M059J (cell line): ENCODE data around the gene MIPOL1. TPM values are rescaled to one million over a fixed set of nuclear protein-coding genes. Genes with fewer than 3 reads are reported as not detected.
"Not testable (repeated sequence)": the region's sequence is repeated elsewhere in the genome, so short reads cannot be mapped to it uniquely, and the experiment has no call there.

Experiments
- DNase-seq: peaks from one replicate; pipeline ENCODE4 v3.0.0-alpha.2; 2012; ENCODE audit warnings: low read depth
- total RNA-seq: library from RNA; depleted of rRNA; stranded (reverse); fragments of >200 nt; shearing (Covaris generic); gene quantifications from 2 replicates; pipeline ENCODE4 v1.2.3, GENCODE V29; 2014

MIPOL1 gene
- total RNA-seq, 1 experiment from 2014 or later, result 0.12 TPM

DNA sequence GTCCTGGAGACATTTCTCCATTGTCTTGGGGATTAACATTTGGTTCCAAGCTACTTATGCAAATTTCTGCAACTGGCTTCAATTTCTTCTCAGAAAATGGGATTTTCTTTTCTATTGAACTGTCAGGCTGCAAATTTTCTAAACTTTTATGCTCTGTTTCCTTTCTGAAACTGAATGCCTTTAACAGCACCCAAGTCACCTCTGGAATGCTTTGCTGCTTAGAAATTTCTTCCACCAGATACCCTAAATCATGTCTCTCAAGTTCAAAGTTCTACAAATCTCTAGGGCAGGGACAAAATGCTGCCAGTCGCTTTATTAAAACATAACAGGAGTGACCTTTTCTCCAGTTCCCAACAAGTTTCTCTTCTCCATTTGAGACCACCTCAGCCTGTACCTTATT, 264.7 kb downstream of the MIPOL1 start:
- not testable (repeated sequence) for DNase-seq

DNA sequence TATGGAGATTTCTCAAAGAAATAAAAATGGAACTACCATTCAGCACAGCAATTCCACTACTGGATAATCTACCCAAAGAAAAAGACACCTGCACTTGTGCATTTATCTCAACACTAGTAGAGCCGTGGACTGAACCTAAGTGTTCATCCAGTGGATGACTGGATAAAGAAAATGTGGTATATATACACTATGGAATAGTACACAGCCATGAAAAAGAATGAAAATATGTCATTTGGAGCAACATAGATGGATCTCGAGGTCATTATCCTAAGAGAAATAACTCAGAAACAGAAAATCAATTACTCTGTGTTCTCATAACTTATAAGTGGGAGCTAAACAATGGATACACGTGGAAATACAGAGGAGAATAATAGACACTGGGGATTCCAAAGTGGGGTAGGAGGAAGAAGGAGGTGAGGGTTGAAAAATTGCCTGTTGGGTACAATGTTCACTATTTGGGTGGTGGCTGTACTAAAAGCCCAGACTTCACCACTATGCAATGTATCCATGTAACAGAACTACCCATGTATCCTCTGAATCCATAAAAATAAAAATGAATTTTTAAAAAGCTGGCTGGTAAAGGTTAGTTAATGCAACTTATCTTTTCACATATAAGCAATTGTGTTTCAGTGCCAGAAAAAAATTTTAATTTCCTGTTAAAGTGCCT, 266.6 kb downstream of the MIPOL1 start:
- DNase-seq, result no peak

DNA sequence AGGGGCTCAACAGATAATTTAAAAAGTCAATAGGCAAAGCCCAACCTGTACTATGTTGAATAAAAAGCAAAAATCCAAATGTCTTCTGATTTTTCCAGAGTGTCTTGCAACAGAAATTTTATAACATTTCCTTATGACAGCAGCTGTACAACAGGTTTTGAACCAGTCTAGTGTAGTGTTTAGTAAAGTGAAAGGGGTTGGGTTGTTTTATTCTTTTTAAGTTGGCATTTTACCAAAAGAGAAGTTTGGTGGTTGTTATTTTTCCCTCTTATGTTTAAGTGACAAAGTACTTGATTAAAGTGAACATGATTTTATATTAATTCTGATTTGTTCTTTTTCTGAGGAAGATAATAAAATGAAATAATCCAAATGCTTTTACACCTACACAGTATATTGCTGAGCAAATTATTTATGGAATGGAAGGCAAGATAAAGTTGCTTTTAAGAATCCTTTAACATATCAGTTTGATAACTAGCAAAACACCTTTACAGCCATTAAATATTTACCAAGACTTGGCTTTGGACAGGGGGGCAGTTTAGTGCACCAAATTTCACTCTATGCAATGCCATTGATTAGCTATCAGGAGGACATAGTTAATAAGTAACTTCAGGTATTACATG, 268.4 kb downstream of the MIPOL1 start:
- no peak for DNase-seq

DNA sequence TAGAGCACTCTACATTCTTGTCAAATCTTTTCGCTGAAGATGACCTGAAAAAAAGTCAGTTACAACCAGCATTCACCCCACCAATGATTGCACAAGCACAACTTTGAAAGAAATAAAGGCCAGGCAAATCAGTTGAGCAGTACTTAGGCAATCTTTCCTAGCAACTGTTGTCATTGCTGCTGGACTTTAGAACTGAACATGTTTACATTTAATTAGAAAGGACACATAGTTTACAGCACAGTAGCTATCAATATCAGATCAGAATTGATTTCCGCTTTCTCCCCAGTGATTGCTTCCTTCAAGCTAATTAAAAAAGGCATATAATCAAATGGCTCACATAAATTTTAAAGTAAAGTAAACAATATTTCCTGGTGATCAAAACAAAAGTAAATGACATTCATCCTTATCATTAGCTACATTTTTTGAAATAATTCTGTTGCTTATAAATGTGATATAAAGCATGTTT, 268.9 kb downstream of the MIPOL1 start:
- no peak for DNase-seq

DNA sequence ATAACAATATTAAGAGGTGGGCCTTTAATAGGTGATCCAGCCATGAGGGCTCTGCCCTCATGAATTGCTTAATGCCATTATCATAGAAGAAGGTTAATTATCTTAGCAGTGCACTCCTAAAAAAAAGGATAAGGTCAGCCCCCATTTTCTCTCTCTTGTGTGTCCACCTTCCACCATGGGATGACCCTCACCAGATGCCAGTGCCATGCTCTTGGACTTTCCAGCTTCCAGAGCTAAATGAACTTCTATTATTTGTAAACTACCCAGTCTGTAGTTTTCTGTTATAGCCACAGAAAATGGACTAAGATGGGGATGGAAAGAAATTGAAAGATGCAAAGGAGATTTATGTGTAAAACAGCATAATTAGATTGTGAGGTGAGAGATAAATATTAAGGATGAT, 271.9 kb downstream of the MIPOL1 start:
- DNase-seq, result no peak

DNA sequence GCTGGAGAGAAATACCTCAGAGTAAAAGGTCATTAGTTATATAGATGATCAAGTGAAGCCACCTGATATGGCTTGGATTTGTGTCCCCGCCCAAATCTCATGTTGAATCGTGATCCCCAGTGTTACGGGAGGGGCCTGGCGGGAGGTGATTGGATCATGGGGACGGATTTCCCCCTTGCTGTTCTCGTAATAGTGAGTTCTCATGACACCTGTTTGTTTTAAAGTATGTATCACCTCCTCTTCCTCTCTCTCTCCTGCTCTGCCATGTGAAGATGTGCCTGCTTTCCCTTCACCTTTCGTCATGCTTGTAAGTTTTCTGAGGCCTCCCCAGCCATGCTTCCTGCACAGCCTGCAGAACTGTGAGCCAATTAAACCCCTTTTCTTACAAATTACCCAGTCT, 272.5 kb downstream of the MIPOL1 start:
- DNase-seq, result no peak

DNA sequence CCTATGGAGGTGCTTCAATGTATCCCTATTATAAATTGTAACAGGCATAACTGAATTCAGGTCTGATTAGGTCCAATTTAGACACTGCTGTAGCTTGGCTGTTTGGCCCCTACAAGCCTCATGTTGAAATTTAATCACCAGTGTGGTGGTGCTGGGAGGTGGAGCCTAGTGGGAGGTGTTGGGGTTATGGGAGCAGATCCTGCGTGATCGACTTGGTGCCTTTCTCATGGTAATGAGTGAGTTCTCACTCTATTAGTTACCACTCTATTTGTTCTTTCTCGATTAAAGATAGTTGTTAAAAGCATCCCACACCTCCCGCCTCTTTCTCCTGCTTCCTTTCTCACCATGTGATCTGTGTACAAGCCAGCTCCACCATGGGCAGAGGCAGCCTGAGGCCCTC, 275.2 kb downstream of the MIPOL1 start:
- DNase-seq, result no peak

DNA sequence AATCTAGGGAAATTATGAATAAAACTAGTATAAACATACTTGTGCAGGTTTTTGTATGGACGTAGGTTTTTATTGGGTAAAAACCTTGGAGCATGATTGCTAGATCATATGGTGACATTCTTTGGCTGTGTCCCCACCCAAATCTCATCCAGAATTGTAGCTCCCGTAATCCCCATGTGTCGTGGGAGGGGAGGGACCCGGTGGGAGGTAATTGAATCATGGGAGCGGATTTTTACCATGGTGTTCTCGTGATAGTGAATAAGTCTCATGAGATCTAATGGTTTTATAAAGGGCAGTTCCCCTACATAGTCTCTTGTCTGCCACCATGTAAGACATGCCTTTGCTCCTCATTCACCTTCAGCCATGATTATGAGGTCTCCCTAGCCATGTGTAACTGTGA, 276.5 kb downstream of the MIPOL1 start:
- DNase-seq, result no peak

DNA sequence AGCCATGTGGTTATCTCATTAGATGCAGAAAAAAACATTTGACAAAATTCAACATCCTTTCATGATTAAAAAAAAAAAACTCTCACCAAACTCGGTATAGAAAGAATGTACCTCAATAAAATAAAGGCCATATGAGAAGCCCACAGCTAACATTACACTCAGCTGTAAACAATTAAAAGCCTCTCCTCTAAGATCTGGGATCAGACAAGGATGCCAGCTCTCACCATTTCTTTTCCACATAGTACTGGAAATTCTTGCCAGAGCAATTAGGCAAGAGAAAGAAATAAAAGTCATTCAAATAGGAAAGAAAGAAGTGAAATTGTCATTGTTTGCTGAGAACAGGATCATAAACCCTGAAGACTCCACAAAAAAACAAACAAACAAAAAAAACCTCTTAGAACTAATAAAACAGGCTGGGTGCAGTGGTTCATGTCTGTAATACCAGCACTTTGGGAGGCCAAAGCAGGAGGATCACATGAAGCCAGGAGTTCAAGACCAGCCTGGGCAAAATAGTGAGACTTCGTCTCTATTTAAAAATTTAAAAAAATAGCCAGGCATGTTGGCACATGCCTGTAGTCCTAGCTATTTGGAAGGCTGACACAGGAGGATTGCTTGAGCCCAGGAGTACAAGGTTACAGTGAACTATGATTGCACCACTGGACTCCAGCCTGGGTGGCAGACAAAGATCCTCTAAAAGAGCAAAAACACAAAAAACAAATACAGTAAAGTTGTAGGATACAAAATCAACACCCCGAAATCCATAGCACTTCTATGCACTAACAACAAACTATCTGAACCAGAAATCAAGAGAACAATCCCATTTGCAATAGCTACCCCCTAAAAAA, 282.9 kb downstream of the MIPOL1 start:
- DNase-seq, result no peak

DNA sequence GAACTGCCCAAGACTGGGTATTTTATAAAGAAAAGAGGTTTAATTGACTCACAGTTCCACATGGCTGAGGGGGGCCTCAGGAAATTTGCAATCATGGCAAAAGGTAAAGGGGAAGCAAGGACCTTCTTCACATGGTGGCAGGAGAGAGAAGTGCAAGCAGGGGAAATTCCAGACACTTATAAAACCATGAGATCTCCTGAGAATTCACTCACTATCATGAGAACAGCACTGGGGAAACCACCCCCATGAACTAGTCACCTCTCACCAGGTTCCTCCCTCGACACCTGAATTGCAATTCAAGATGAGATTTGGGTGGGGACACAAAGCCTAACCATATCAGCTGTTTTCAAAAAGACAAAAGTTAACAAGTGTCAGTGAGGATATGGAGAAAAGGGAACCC, 284.7 kb downstream of the MIPOL1 start:
- DNase-seq, result no peak

DNA sequence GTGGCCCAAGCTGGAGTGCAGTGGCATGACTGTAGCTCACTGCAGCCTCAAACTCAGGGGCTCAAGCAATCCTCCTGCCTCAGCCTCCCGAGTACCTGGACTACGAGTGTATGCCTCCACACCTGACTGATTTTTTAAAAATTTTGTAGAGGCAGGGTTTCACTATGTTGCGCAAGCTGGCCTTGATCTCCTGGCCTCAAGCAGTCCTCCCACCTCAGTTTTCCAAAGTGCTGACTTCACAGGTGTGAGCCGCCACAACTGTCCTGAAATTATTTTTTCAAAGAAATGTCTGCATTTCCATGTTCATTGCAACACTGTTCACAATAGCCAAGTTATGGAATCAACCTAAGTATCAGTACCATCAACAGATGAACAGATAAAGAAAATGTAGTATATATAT, 285.9 kb downstream of the MIPOL1 start:
- no peak for DNase-seq

DNA sequence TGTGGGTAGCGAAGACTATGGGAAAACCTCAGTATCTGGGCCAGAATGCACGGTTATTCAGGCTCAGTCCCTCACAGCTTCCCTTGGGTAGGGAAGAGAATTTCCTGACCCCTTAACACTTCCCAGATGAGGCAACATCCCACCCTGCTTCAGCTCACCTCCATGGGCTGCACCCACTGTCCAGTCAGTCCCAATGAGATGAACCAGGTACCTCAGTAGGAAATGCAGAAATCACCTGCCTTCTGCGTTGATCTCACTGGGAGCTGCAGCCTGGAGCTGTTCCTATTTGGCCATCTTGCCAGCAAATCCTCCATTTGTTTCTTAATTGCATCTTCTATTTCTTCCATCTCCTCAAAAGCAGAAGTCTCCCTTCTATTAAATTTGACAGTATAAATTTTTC, 292.9 kb downstream of the MIPOL1 start:
- no peak for DNase-seq

DNA sequence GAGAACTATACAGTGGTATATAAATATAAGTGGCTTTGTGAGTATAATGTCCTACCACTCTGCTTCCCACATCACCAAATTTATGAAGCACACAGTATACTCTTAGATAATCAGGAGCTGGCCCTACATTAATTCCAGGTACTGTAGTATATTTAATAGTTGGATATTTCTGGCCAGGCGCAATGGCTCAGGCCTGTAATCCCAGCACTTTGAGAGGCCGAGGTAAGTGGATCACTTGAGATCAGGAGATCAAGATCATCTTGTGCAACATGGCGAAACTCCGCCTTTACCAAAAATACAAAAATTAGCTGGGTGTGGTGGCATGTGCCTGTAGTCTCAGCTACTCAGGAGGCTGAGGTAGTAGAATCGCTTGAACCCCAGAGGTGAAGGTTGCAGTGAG, 293.3 kb downstream of the MIPOL1 start:
- no peak for DNase-seq

DNA sequence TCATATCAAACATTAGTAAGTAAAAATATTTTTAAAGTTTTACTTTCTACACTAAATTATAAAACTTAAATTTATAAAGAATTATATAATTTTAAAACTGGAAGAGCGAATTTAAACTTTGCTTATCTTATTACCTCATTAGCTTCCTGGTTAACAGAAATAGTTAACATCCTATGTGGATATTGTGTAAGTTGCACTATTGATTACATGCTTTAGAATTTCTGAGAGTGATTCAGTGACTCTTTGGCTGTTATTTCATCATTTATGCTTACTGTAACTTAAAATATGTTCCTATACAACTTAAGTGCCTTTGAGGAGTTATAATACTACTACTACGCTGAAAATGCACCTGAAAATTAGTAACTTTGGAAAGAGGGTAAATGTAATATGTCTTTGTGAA, 295.9 kb downstream of the MIPOL1 start:
- no peak for DNase-seq

DNA sequence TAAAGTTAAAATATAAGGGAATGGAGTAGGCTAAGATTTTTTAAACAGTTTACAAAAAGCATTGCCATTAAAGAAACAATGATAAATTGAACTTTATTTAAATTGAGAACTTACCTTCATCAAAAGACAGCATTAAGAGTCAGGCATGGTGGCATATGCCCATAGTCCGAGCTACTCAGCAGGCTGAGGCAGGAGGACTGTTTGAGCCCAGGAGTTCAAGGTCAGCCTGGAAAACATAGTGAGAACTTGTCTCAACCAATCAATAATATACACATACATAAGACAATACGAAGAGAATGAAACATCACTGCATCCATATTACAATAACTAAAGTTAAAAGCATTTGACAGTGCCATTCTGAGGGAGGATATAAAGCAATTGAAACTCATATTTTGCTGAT, 299.7 kb downstream of the MIPOL1 start:
- DNase-seq, result no peak

DNA sequence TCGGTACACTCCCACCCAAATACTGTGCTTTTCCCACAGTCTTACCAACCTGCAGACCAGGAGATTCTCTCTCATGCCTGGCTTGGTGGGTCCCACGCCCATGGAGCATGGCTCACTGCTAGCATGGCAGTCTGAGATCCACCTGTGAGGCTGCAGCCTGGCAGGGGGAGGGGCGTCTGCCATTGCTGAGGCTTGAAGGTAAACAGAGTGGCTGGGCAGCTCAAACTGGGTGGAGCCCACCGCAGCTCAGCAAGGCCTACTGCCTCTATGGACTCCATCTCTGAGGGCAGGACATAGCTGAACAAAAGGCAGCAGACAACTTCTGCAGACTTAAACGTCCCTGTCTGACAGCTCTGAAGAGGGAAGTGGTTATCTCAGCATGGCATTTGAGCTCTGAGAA, 304.1 kb downstream of the MIPOL1 start:
- DNase-seq, result no peak

DNA sequence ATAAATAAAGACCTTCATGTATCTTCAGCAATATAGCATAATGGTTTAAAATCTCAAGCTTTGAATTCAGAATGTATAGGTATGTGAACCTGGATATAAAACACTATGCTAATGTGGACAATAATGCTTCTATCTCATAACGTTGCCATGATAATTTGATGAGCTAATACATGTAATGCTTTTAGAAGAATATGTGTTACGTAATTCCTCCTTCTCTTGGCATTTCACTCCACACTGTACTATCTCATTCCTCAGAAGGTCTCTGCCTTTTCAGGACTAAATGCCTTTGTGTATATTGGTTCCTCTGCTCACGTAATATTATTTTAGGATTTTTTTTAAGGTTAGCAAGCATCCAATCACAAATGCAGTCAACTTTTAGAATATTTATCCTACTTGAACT, 310.8 kb downstream of the MIPOL1 start:
- DNase-seq, result no peak

DNA sequence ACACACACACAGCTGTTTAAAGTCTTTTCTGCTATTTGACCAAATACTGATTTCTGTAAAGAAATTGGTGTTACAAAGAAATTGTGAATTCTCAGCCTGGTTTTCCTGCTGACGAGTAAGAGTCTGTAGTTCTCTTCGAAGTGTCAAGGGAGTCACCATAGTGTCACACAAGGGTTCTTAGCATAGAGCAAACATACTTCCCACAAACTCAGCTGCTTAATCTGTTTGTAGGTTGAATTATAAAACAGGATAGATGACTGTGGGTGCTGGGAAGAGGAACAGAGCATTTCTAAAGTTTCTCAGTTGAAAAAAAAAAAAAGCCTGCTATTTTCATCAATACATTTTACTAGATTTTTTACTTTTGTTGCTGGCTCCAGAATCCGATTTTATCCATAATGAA, 314.4 kb downstream of the MIPOL1 start:
- no peak for DNase-seq

DNA sequence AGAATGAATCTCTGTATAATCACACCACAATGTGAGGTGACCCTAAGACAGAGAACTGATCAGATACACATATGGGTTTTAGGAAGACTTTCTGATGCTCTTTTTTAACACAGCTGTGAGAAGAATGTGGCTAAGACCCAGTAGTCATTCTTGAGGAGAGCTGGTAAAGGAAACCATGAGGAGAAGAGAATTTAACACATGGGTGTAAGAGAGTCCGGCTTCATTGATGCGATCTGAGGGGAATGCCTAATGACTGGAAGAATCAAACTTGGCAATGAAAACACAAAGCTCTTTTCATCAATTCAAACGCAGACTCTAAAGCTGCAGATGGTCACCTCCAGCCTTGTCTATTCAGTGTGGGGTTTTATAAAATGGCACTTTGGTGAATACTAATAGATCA, 318.0 kb downstream of the MIPOL1 start:
- no peak for DNase-seq

DNA sequence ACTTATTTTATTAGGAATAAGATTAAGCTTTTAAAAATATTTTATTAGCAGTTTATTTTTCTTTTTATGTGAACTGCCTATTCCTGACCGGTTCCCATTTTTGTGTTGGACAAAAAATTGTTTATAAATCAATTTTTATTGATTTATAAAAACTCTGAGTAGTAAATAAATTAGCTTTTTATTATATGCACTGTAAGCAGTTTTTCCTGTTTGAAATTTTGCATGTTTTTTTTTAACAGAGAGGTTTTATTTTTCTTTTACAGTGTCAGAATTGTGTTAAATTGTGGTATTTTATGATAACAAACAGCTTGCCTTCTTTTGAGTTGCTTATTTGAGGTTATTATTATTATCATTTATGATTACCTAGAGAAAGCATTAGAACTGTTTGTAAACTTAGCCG, 329.3 kb downstream of the MIPOL1 start:
- no peak for DNase-seq

DNA sequence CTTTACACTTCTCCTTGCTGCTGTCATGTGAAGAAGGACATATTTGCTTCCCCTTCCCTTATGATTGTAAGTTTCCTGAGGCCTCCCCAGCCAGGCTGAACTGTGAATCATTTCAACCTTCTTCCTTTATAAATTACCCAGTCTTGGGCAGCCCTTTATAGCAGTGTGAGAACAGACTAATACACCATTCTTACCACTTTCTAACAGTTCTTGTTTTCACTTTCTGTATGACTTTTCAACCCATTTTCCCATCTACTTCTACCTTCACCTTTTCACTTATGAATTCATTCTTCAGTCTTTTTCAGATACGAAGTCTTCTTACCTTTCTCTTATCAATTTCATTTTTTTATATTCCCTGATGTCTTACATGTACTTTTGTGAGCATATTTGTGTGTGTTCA, 342.3 kb downstream of the MIPOL1 start:
- DNase-seq, result no peak

DNA sequence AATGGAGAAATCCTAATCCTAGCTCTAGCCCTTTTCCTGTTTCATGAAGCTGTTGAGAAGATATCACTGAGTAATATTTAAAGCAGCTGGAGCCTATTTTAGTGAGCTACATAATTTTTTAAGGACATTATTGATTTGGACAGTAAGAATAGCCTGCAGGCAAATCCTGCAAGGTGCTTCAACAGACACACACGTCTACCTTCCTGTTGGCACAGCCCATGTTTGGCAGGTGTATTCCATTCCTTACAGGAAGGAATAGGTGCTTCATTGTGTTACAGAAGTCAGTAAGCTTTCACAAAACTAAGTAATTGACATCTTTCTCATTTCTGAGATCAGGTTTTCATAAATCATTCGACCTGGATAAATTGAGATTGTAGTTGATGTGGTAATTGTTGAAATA, 346.7 kb downstream of the MIPOL1 start:
- DNase-seq, result no peak

DNA sequence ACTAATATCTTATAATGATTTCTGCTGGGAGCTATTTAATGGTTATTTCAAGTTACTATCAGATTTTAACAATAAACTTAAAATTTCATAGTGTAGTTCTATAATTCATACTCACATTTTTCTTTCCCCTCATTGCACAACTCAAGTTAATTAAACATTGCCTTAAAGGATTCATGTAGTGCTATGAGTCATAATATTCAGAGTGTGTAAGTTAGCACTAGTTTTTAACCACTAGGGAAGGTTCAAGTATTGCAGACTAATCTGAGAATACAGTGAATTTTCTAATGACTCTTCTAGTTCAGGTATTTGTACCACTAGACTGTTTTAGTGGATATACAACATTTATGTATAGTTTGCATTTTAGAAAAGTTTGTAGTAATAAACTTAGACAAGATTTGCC, 347.4 kb downstream of the MIPOL1 start:
- DNase-seq, result no peak
